GM18499 (cell line): ENCODE results near the gene SRSF1.

Experiments
- ATAC-seq: cut with Tn5 transposase; IDR thresholded peaks from one replicate; pipeline ENCODE4 v1.9.1; 2021; ENCODE audit warnings: moderate number of reproducible peaks; ENCODE audit not compliant: insufficient read depth, unreplicated experiment

Gene SRSF1

DNA sequence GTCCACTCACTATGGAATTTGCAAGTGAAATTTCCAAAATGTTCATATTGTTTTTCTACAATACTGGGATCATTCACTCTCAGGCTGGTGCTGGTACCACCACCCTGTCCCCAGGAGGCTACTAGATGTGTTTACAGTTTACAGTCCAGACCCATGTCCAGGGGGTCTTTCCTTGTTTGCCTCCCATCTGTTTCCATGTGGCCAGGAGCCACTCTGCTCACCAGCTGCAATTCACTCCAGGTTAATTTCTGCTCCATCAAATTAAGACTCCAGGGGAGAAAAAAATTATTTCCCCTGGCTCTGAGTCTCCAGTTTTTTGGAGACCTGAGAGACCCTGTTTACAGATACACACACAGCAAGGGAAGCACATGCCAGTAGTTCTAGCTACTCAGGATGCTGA, 12.5 kb upstream of the SRSF1 start:
- no peak for ATAC-seq

DNA sequence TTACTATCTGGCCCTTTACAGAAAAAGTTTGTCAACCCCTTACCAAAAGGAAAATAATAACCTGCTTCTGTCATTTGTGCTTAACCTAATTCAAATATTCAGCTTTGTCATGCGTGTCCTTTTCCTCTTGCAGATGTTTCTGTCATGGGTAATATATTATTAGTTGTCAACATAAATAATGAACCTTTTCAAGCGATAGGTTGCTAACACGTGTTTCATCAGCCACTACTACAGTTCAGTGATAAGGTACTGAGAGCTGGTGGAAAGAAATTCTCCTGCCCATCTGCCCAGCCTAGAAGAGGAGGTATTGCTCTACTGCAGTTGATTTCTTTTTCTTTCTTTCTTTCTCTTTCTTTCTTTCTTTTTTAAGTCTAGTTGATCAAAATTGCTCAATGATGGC, 12.0 kb upstream of the SRSF1 start:
- ATAC-seq: no peak

DNA sequence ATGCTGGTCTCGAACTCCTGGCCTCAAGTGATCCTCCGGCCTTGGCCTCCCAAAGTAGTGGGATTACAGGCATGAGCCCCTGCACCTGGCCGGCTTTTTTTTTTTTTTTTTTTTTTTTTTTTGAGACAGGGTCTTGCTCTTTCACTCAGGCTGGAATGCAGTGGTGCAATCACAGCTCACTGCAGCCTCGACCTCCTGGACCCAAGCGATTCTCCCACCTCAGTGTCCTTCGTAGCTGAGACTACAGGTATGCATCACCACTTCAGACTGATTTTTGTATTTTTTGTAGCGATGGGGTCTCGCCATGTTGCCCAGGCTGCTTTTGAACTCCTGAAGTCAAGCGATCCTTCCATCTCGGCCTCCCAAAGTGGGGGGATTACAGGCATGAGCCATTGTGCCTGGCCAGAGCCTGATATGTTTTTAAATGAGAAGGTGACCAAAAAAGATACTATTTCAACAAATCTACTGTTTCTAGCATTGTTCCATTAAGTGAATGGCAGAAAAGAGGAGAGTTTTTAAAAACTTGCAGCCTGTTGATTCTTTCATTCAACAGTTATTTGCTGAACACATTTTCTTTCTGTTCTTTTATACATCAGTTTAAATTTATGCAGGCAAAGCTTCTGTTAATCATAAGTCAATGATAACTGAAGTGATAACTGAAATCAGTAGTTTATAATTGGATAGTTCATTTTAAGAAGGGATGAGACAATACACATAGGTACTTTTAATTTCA, 3.2 kb upstream of the SRSF1 start:
- ATAC-seq: no peak

DNA sequence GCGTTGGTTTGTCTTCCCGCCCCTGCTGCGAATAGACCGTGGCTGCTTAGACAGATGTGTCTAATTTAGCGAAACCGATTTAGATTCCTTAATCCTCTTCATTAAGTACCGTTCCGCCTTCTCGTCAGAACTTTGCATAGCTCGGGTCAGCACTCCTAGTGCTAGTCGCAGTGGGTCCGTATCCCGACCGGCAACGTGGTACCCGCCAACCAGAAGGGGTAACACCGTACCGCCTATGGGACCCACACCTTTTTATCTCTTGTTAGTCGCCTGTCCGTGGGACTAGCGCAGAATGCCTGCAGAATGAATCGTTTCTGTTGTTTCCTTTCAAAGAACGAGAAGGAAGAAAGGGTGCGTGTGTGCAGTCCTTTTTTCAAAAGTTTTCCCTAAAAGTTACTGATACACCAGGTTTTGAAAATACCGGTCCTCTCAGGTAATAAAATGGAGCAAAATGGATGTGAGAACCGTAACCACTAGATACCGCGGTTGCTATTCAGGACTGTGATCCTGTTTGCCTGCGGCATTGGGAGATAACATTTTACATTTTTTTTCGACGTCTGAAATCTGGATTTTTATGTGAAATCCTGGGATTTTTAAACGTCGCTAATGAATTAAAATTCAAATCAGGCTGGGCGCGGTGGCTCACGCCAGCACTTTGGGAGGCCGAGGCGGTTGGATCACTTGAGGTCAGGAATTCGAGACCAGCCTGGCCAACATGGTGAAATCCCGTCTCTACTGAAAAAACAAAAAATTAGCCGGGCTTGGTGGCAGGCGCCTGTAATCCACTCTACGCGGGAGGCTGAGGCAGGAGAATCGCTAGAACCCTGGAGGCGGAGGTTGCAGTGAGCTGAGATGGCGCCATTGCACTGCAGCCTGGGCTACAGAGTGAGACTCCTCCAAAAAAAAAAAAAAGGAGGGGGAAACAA, 998 bp upstream of the SRSF1 start:
- peak; percentile 8 for ATAC-seq

- ATAC-seq: no peak
These were observed 504 bp downstream of the SRSF1 start for GRCh38 chr17:58006560-58006923.

GRCh38 chr17:58005728-58006559, 1.1 kb downstream of the SRSF1 start:
- no peak for ATAC-seq

GRCh38 chr17:58005031-58005727, 1.9 kb downstream of the SRSF1 start:
- no peak for ATAC-seq

- no peak for ATAC-seq
These were observed 3.0 kb downstream of the SRSF1 start for GRCh38 chr17:58004060-58004459.

- ATAC-seq: no peak
These were observed 4.1 kb downstream of the SRSF1 start for GRCh38 chr17:58002973-58003372.

DNA sequence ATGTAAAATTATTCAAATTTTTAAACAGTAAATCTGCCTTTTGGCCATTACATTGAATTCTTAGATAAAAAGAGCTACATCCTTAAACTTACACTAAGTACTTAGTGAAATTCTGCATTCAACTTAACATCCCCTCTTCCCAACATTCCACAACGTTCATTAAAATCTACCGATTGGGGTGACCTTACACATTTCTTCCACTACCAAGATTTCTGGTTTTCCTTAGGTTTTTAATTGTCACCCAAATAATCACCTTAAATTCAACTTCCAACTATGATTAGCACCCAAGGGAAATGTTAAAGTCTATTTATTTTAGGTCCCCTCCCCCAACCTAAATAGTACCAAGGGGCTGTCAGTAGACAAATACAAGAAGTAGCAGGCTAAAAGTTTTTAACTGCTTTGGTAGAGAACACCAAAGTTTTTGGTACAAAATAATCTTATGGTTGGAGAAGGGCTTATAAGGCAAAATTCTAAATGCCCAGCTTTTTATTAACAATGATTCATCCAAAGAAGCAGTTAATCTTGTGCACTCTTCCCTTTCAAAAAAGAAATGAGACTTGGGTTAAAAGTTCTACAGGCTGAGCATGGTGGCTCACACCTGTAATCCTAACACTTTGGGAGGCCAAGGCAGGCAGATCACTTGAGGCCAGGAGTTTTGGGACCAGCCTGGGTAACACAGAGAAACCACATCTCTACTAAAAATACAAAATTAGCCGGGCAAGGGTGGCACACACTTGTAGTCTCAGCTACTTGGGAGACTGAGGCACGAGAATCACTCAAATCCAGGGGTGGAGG, 4.7 kb downstream of the SRSF1 start:
- ATAC-seq: no peak

- ATAC-seq: no peak
These were observed 5.5 kb downstream of the SRSF1 start for GRCh38 chr17:58001461-58002124.

DNA sequence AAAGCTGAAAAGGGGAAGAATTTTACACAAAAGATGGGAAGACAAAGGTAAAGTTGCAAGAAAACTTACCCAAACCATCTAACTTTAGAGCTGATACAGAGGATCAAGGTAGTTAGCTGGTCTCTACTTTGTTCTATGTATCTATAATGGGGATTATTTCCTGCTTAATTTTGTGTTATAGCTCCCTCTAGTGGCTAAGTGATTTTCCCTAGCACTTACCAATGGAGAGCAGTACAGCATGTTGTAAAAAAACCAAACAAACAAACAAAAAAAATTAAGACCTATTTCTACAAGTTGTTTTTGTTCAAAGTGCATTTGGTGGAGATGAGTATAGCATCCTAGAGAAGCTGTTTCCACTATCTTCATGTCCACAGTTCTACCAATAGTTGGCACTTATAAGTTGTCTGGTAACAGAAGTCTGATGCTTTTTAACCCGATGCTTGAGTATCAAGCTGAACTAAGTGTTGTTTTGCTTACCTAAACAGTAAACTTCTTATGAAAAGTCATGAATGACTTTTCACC, 7.5 kb downstream of the SRSF1 start:
- no peak for ATAC-seq

- ATAC-seq: no peak
These were observed 8.0 kb downstream of the SRSF1 start for GRCh38 chr17:57999010-57999495.

GRCh38 chr17:57997085-57997809, 9.8 kb downstream of the SRSF1 start:
- ATAC-seq: no peak

DNA sequence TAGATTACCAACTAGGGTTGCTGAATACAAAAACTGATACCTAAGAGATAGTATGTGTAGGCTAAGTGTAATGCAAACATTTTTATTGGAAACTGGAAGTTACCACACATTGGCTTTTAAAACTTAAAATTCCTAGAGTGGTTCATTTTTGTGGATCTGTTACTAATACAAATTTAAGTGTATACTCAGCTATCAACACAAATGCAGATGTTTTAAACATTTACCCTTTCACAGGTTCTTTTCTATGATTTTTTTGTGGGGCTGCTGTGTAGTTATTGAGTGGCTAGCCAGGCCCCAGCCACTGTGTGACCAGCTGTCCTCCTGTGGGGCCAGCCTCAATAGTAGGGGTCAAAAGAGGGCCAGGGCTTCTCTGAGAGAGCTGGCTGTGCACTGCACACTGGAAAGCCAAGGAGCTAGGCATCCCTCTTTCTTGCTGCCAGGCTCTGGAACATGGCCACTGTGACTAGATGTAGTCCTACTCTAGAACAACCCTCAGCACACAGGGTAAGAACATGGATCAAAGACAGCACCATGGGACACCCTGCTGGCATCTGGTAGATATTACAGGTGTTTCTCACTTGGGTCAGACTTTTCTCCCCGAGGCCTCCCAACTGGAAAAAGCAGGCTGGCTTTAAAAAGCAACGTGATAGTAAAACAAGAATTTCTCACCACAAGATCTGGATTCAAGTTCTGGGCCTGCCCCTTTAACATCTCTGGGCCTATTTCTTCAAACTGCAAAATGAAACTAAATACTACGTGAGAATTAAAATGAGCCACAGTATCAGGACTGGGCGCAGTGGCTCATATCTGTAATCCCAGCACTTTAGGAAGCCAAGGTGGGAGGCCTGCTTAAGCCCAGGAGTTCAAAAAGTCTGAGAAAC, 11.7 kb downstream of the SRSF1 start:
- no peak for ATAC-seq

- no peak for ATAC-seq
These were observed 12.6 kb downstream of the SRSF1 start for GRCh38 chr17:57994436-57994835.
